Bone marrow (tissue), 2 donors: ENCODE measurements around the gene RAD9A.
"Not testable (repeated sequence)": the region's sequence is repeated elsewhere in the genome, so short reads cannot be mapped to it uniquely, and the experiment has no call there.

Source experiments
- DNase-seq, 2 donors: peaks; one replicate each; lab custom pipeline; 2025; lab: John Stamatoyannopoulos, UW

RAD9A gene

DNA sequence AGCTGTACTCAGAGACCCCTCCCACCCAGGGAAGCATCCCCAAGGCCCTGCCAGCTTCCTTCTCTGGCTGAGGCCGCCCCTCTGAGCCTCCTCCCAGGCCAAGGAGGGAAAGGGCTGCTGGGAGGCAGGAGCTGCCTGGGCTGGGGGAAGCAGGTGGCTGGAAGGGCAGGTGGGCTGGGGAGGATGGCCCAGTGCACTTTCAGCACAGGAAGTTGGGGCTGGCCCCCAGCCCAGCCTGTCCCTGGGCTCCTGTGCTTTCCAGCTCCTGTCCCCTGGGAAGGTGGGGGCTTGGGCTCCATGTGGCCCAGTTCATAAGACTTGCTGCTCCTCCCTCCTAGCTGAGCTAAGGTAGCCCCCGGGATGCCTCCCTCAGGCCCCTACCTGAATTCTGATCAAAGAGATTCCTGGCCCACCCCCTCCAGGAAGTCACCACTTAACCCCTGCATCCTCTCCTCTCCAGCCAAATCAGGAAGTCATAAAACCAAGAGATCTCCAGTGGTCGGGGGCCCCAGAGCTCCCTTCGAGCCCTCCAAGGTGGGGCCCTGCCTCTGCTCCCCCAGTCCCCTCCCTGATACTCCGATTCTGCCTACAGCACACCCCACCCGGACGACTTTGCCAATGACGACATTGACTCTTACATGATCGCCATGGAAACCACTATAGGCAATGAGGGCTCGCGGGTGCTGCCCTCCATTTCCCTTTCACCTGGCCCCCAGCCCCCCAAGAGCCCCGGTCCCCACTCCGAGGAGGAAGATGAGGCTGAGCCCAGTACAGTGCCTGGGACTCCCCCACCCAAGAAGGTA lies 5.0 kb downstream of the RAD9A start:
- DNase-seq = no peak

DNA sequence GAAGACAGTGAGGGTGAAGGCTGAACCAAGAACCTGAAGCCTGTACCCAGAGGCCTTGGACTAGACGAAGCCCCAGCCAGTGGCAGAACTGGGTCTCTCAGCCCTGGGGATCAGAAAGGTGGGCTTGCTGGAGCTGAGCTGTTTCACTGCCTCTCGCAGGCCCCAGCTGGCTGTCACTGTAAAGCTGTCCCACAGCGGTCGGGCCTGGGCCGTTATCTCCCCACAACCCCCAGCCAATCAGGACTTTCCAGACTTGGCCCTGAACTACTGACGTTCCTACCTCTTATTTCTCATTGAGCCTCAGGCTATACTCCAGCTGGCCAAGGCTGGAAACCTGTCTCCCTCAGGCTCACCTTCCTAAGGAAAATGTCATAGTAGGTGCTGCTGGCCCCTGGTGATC lies 5.8 kb downstream of the RAD9A start:
- DNase-seq = no peak

DNA sequence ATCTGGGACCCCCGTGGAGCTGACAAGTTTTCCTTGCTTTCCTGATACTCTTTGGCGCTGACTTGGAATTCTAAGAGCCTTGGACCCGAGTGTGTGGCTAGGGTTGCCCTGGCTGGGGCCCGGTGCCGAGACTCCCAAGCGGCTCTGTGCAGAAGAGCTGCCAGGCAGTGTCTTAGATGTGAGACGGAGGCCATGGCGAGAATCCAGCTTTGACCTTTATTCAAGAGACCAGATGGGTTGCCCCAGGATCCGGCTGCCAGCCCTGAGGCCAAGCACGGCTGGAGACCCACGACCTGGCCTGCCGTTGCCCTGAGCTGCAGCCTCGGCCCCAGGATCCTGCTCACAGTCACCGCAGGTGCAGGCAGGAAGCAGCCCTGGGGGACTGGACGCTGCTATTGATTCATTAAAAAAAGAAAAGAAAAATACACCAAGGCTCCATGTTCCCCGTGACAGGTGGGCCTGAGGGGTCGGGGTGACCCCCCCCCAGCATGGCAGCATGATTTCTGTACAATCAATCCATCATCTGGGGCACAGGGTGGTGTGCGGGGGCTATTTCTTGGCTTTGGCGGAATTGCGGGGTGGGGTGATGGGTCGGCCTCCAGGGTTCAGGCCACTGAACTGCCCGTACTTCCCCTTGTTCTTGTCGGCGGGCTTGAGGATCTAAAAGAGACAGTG lies 6.3 kb downstream of the RAD9A start:
- no peak for DNase-seq

DNA sequence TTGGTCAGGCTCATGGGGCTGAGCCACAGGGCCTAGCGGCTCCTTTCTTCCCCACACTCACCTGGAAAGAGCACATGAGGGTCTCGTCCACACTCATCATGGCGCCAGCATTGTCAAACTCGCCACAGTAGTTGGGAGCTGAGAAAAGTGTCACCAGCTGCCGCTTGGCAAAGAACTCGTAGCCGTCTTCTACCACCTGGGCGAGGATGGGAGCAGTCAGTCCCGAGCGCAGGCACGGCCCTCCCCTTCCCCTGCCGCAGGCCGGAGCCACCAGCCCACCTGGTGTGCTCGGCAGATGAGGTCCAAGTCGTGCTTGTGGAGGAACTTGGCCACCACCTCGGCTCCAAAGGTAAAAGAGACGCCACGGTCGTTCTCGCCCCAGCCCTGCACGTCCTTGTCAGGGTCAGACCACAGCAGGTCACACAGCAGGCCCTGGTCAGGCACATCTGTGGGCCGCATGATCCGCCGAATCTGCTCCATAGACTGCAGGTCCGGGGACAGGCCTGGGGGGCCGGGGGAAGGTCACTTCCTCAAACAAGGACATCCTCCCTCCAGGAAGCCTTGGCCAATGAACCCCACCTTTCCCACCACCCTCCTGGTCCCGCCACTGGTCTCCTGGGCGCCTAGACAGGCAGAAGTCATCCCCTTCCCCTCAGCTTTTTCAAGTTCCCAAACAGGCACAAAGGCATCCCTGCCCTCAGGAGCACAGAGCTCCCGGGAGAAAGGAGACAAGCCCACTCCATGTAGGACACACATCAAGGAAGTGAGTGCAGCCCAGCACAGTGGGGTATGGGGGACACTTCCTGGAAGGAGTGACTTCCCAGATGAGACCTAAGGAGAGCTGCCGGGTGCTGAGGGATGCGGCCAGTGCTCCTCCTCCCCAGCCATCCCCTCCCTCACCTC lies 7.1 kb downstream of the RAD9A start:
- no peak for DNase-seq

DNA sequence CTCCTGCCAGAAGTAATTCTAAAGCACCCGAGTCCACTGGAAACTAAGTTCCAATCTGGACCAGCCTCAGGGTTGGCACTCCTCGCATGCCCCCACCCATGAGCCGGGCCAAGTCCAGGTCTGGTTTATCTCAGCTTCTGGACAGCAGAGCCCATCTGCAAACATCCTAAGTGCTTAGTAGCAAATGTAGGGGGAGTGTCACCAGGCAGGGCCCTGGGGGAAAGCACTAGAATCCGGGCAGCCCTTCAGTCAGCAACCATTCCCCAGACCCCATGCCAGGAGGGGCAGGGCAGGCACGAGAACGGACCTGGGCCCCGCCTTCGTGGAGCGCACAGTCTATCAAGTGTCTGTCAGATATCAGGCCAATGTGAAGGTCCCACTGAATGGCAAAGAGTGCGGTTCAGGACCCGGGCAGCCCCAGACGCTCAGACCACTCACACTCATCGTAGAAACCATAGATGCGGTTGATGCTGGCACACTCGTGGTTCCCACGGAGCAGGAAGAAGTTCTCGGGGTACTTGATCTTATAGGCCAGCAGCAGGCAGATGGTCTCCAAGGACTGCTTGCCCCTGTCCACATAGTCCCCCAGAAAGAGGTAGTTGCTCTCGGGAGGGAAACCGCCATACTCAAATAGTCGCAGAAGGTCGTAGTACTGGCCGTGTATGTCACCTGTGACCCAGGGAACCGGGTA lies 8.6 kb downstream of the RAD9A start:
- no peak for DNase-seq

DNA sequence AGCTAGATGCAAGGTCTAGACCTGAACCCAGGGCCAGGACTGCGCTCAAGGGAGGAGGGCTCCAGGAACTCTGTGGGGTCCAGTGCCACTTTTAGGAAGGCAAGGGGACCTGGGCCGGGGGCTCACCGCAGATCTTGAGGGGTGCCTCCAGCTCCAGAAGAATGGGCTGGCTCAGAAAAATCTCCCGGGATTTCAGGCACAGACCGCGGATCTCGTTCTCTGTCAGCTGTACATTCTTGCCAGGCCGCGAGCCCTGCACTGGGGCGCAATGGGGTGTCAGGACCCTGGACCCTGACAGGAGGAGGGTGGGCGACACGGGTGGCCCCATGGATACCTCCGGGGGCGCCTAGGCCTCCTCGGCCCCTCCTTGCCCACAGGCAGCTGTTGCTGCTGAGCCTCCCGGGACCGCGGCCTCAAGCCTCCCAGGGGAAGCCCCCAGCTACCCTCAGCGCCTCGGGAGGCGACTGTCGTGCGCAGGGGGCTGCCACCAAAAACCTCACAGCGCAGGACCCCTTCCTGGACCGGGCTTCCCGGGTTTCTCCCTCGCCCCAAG lies 9.2 kb downstream of the RAD9A start:
- DNase-seq = no peak

DNA sequence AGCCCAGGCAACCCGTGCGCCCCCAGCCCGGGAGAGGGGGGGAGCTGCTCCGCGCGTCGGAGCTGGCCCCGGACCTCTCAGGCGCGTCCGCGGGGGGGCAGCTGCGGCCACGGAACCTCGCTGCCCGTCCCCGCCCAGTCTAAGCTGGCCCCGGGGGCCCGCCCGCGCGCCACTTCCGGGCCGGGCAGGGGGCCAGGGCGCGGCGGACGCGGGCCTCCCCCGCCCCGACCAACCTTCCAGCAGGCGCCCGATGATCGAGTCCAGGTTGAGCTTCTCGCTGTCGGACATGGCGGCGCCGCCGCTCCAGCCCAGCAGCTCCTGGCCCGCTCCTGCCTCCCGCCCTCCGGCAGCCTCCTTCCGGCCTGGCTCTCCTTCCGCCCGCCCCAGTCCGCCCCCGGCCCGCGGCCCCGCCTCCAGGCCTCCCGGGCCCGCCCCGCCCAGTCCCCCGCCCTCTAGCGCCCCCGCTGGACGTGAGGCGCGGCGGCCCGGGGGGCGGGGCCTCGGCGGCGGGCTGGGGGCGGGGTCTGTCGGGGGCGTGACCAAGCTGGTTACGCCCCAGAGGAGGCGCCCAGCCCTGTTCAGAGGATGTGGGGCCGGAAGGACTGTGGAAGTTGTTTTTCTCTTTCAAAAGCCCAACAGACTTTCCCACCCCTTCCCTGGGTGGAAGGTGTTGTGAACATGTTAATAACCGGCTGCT lies 9.9 kb downstream of the RAD9A start, which contains the start of gene PPP1CA:
Gene PPP1CA, minus strand, starts transcription at position 364 of the 697 bp plus-strand sequence. Its CDS starts 76 bp downstream, at position 288.
- peak; percentile 81 to 88 for DNase-seq

DNA sequence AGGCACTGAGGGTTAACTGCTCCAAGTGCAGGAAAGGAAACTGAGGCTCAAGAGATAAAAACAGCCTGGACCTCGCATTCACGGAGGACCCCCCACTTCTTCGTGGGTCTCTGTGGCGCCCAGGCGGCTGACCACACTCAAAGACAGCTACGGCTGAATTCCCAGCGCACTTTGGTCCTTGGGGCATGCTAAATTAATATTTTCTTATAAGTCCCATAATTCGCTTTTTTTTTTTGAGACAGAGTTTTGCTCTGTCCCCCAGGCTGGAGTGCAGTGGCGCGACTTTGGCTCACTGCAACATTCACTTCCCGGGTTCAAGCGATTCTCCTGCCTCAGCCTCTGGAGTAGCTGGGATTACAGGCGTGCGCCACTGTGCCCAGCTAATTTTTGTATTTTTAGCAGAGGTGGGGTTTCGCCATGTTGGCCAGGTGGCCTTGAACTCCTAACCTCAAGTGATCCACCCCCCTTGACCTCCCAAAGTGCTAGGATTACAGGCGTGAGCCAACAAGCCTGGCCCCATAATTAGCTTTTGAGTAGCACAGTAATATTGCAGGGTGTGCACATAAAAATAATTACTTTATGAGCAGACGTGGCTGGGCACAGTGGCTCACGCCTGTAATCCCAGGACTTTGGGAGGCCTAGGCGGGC lies 10.5 kb downstream of the RAD9A start:
- DNase-seq = not testable (repeated sequence)

DNA sequence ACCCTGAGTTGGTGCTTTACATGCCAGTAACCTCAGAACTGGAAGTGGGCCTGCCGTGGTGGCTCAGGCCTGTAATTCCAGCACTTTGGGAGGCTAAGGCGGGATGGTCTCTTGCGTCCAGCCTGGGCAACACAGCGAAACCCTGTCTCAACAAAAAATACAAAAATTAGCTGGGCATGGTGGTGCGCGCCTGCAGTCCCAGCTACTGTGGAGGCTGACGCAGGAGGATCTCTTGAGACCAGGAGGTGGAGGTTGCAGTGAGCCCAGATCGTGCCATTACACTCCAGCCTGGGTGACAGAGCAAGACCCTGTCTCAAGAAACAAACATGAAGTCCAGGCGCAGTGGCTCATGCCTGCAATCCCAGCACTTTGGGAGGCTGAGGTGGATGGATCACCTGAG lies 11.3 kb downstream of the RAD9A start:
- not testable (repeated sequence) for DNase-seq

DNA sequence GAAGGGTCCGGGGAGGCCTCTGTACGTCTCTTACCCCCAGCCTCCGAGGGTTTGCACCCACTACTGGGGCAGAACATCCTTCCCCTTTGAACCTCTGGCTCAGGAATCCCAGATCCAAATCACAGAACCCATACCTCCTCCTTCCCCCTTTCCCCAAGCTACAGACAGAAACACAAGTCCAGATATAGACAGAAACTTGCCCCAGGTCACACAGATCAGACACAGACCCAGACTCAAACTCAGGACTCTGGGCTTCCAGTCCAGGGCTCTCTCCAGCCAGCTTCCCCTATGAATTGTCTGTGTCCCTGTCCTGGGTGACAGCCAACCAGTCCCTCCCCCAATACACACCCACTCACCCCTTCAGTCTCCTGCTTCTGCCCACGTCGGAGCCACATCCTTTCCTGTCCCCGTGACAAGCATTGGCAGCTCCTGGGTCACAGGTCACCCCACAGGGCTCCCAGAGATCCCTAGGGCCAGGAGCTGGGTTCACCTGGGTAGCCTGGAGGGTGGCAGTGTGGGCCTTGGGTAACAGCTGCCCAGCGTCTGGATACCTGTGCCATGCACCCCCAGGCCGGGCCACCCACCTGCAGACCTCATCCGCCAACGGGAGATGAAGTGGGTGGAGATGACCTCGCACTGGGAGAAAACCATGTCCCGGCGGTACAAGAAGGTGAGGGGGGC lies 12.9 kb downstream of the RAD9A start:
- no peak for DNase-seq

DNA sequence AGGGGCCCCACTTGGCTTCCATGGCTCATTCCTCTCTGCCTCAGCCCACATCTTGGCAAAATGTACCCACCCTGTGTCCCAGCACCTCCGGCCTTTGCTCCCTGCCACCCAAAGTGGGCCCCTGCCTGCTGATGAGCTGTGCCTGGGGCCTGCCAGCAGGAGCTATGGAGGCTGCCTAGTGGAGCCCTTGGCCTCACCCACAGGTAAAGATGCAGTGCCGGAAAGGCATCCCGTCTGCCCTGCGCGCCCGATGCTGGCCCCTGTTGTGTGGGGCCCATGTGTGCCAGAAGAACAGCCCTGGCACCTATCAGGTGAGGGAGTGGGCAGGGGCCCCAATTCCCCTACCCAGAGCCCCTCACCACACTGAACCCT lies 13.4 kb downstream of the RAD9A start:
- DNase-seq = no peak

DNA sequence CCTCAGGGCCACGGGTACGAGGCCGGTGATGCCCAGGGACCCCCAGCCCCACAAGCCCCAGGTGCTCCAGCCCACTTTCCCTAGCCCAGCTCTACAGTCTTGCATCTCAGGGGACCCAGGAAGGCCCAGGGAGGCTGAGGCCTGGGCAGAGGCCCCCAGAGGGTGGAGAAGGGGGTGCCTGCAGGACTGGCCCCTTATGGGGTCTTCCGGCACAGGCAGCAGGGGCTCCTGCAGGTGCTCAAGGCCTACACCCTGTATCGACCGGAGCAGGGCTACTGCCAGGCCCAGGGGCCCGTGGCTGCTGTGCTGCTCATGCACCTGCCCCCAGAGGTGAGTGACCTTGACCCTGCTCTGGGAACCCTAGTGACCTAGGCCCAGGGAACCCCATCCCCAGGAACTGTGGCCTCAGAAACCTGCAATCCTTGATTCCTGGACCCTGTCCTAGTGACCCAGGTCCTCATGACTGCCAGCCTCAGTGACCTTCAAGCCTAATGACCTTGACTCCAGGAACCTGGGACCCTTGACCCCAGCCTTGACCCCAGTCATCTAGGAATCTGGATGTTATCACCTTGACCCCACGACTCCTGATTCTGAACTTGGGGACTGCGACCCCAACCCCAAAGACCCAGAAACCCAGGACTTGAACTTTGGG lies 14.0 kb downstream of the RAD9A start:
- DNase-seq = no peak

DNA sequence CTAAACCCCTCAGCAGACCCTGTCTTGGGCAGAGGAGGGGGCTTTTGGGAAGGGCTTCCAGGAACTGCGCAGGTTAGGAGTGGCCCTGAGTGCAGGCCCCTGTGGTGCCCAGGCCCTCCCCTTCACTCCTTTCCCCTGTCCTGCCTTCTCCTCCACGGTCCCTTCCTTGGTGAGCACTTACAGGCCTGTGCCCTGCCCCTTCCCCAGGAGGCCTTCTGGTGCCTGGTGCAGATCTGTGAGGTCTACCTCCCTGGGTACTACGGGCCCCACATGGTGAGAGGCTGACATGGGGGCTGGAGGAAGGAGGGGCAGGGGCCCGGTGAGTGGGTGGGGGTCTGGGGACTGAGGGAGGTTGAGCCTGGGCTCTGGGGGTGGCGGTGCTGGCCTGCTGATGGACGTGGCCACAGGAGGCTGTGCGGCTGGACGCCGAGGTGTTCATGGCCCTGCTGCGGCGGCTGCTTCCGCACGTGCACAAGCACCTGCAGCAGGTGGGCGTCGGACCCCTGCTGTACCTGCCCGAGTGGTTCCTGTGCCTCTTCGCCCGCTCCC lies 14.7 kb downstream of the RAD9A start:
- DNase-seq = no peak

DNA sequence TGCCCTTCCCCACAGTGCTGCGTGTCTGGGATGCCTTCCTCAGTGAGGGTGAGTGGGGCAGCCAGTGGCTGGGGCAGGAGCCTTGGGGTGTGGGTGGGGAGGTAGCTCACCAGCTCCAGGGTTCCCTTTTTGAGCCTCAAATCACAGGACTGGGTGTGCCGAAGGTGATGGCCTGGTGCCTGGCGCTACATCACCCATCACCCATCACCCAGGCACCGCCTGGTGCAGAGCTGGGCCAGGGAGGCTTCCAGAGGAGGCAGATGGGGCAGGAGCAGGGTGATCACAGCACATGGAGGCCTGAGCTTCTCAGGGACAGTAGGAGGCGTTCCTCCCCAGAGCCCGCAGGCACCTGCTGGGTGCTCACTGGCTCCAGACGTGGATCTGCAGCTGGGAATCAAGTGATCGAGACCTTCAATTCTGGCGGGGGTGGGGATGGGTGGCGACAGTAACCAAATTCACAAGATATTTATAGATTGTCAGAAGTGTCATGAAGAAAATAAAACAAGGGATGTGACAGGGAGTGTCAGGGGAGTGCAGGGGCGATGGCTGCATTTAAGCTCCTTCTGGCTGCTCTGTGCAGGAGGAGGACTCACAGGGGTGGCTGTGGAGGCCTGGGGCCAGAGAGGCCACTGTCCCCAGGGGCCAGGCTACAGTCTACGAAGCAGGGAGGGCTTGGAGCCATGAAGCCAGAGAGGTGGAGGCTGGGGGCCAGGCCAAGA lies 15.3 kb downstream of the RAD9A start:
- no peak for DNase-seq

DNA sequence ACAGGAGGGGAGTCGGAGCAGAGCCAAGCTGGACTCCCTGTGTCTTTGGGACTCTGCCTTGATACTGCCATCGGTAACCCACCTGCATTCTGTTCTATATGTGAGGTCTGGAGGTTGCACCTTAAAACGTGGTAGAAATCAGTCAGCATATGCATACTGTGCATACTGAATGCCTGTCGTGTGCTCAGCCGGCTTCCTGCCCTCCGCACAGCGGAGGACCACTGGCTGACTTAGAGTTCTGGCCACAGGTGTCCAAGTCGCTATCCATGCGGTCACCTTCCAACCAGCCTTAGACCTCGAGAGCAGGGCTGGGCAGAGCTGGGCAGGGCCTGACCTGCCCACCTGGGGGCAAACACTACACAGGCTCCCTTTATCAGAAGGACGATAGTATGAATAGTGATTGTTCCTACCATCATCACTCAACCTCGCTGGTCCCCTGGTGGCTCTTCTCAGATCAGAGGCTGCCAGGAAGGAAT lies 15.9 kb downstream of the RAD9A start:
- no peak for DNase-seq

DNA sequence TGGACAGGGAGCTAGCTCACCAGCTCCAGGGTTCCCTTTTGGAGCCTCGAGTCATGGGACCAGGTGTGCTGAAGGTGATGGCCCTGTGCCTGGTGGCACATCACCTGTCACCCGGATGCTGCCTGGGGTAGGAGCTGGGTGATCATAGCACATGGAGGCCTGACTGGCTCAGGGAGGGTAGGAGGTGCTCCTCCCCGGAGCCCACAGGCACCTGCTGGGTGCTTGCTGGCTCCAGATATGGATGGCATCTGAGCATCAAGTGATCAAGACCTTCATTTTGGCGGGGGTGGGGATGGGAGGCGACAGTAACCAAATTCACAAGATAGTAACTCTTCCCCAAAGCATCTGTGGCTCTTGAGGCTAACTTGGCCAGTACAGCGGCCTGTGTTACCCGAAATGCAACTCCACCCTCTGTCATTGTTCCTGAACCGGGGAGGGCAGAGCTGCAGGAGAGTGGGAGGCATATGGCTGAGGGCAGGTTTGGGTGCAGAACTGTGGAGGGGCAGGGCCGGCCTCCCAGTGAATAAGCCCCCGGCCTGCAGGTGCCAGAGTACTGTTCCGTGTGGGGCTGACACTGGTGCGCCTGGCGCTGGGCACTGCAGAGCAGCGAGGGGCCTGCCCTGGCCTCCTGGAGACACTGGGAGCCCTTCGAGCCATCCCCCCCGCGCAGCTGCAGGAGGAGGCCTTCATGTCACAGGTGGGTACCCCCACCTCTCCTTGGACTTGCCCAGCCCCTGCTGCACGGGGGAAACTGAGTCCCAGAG lies 16.8 kb downstream of the RAD9A start:
- DNase-seq = no peak

DNA sequence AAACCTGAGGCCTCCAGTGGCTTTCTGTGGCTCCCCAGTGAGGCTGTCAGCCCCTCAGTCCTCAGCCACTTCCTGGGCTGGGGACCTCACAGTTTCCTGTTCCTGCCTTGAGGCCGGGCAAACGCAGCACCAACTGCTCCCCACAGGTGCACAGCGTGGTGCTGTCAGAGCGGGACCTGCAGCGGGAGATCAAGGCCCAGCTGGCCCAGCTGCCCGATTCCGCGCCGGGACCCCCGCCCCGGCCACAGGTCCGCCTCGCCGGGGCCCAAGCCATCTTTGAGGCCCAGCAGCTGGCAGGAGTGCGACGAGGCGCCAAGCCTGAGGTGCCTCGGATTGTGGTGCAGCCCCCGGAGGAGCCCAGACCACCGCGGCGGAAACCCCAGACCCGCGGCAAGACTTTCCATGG lies 17.5 kb downstream of the RAD9A start:
- DNase-seq = peak in 1 of 2 donors; percentile 57
